C4-2B (cell line): Measurements from ENCODE around the gene CRYBB1.

Source experiments
- CTCF ChIP-seq: fragments of 450-650 bp; conservative IDR thresholded peaks from 2 replicates; pipeline ENCODE4 v1.5.1; 2017; ENCODE audit warnings: mild to moderate bottlenecking
- ZFX ChIP-seq: fragments of 450-650 bp; IDR thresholded peaks from 2 replicates; pipeline ENCODE4 v1.6.1; 2017

- TF ChIP-seq CTCF (no peak), ZFX (no peak)
These were observed 20.3 kb downstream of the CRYBB1 start for GRCh38 chr22:26597480-26597879.
